ENCODE measurements around the gene ITGA5.
"Not testable (repeated sequence)": the region's sequence is repeated elsewhere in the genome, so short reads cannot be mapped to it uniquely, and the experiment has no call there.

ITGA5 gene

GRCh38 chr12:54368709-54369596 lies 50.1 kb downstream of the ITGA5 start:
- DNase-seq, result peak; percentile 94

DNA sequence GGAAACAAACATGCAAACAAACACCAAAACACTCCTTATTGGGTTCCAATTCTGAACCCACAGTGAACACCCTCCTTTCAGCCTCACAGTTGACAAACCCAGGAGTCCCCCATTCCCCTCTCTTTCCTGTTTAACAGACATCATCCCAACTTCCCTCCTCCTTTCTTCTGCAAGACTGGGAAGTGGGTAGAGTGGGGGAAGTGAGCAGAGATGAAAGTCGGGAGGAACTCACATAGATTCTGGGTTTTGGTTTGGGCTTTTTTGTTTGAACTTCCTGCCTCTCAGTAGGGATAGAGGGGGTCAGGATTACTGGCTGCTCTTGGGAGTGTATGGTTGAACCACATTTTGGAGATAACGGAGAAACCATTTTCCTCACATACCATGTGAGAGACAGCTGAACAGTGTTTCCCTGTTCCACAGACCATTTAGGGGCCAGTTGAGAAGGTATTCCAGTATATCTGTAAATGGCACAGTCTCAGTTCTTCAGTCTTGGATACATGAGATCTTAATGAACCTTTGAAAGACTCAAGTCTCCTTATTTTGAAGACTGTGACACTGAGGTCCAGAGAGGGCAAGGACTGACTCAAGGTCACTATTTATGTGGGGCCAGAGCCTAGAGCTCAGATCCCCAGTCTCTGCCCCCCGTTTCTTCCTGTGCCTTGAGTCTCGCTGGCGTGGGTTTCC lies 50.9 kb downstream of the ITGA5 start:
- DNase-seq, result no peak

DNA sequence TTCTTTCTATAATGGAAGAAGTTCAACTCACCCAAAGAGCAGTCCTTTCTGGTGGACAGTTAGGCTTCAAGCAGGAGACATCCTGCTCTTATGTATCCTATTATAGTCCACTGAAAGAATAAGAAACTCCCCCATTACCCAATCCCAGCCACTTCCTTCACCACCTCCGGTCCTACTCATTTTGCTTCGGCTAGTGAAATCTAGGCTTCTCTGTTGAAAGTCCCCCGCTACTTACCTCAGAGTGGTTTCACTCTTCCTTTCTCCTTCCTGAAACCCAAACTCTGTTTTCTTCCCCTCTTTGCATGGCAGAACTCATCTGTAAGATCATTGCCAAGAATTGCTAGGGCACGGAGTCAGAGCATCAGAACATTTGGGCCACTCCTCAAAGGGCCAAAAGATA lies 54.7 kb downstream of the ITGA5 start, which contains the start of gene GPR84:
TSS of gene GPR84 (minus strand) at position 74 of the 400 bp plus-strand sequence. CDS start 635 bp downstream, outside the sequence.
- DNase-seq, result no peak

- DNase-seq, result no peak
Measured at GRCh38 chr12:54363618-54364017, 55.4 kb downstream of the ITGA5 start.

DNA sequence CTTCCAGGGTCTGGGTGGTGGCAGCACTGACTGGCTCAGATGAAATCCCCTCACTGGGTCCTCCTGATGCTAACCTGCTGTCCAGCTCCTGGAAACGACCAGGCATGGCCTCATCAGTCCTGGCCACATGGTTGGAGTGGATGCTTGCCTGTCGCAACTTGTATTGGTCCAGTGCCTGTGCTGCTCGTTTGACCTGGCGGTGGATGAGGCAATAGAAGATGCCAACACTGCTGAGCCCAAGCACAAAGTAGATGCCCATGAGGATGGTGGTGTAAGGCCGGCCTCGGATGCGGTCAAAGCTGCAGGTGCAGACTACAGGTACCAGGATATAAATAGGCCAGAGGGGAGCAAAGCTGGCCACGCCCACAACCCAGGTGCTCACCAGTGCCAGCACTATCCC lies 56.0 kb downstream of the ITGA5 start:
- DNase-seq, result no peak

- DNase-seq, result peak; percentile 54
Measured at GRCh38 chr12:54360717-54361456, 58.2 kb downstream of the ITGA5 start.

DNA sequence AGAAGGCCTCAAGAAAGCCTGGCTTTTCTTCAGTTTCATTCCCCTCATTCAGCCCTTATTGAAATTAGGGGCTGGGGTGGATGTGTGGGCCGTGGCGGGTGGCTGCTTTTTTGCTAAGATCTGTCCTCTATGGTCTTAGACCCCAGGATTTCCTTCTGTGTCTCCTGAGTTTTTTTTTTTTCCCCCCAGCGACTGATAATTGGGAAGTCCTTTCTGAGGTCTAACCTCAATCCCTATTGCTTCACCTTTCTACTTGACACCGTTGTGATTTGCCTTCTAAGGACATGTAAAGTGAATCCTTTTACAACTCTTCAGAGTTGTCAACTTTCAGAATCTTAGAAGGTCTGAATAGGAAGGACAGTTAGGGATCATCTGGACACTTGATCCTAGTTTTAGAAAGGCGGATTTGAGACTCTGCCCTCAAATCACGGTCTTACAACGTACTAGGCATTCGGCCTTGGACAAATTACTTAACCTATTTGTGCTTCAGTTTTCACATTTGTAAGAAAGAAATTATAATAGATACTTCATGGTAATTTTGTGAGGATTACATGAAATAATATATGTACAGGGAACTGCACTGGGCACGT lies 59.2 kb downstream of the ITGA5 start:
- no peak for DNase-seq

- peak; percentile 90 for DNase-seq
Measured at GRCh38 chr12:54358945-54359761, 59.9 kb downstream of the ITGA5 start.

DNA sequence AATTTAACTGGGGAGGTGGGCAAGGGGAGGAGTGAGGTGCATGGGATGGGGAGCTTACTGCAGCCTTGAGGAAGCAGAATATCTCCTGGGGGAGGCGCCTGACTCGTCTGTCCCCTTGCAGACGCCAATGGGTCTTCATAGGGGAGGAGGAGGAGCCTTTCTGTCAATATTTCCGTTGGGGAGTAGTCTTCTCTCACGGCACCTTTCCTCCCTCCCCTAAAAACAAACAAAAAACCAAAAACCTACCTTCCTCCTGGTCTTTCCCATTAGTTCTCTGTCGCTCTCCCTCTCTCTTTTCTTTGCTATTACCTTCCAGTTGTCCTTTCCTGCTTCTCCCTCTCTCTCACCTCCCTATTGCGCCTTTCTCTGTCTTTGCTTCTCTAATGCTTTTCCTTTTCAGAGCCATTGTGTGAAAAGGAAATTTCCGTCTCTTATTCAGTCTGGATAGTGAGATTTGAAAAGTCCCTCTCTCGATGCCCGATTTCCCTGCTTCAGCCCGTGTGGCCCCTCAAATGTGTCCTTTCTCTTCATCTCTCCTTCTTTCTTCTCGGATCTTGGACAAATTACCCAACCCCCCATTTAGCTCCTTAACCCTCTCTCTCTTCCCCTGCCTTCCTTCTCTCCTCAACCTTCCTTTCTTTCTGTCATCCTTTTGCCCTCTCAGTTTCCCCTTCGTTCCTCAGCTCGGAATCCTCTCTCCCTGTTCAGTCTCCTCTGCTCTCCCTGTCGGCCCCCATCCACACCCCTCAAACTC lies 60.7 kb downstream of the ITGA5 start:
- peak; percentile 30 for DNase-seq

DNA sequence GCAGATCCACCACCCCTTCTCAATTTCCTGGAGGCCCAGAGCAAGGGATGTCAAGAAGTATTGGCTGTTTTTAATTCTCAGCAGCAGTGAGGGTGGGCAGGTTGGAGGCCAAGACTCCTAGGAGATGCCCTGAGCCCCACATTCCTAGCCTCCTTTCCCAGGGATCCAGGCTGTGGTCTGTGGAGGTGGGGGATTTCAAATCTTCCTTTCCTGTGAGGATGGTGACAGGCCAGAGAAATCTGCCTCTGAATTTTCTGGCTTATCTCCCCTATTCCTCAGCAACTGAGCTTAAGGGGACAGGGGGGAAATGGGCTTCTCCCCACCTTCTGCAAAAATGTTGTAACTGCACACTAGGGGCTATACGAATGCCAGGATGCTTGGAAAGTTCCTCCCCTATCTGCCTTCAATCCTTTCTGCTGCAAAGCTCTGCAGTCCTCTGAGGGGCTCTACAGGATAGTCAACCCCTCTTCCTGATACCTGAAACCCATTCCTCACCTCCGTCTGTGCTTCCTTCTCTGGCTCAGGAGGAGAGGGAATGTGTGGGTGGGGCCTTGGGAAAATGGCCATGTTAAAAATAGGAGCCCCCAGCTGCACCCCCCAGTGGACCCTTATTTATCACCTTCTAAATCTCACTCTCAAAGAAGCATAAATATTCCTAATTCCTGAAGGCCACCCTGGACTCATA lies 61.4 kb downstream of the ITGA5 start:
- DNase-seq, result no peak

GRCh38 chr12:54356951-54357356 lies 62.1 kb downstream of the ITGA5 start:
- DNase-seq, result no peak

DNA sequence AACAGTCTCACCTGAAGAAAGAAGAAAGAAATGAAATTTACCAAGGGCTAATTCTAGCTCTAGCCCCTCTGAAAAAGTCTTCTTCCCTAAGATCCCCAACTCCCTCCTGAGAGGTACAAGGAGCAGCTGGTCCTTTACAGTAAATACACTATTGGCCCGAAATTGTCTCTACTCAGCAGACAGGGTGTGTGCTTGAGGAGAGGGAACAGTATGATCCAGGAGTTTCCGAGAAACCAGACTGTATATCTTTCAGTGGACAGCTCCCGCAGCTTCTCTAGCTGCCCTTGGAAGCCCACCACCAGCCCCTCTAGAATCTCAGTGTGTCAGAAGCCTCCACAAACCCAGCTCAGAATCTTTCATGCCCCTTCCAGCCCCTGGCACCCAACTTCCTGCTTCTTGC lies 62.8 kb downstream of the ITGA5 start:
- no peak for DNase-seq

GRCh38 chr12:54355104-54355815 lies 63.8 kb downstream of the ITGA5 start:
- DNase-seq, result no peak

DNA sequence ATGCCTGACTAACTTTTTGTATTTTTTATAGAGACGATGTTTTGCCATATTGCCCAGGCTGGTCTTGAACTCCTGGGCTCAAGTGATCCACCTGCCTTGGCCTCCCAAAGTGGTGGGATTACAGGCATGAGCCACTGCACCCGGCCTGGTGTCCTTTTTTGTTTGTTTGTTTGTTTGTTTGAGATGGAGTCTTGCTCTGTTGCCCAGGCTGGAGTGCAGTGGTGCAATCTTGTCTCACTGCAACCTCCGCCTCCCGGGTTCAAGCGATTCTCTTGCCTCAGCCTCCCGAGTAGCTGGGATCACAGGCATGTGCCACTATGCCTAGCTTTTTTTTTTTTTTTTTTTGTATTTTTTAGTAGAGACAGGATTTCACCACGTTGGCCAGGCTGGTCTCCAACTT lies 64.8 kb downstream of the ITGA5 start:
- not testable (repeated sequence) for DNase-seq

DNA sequence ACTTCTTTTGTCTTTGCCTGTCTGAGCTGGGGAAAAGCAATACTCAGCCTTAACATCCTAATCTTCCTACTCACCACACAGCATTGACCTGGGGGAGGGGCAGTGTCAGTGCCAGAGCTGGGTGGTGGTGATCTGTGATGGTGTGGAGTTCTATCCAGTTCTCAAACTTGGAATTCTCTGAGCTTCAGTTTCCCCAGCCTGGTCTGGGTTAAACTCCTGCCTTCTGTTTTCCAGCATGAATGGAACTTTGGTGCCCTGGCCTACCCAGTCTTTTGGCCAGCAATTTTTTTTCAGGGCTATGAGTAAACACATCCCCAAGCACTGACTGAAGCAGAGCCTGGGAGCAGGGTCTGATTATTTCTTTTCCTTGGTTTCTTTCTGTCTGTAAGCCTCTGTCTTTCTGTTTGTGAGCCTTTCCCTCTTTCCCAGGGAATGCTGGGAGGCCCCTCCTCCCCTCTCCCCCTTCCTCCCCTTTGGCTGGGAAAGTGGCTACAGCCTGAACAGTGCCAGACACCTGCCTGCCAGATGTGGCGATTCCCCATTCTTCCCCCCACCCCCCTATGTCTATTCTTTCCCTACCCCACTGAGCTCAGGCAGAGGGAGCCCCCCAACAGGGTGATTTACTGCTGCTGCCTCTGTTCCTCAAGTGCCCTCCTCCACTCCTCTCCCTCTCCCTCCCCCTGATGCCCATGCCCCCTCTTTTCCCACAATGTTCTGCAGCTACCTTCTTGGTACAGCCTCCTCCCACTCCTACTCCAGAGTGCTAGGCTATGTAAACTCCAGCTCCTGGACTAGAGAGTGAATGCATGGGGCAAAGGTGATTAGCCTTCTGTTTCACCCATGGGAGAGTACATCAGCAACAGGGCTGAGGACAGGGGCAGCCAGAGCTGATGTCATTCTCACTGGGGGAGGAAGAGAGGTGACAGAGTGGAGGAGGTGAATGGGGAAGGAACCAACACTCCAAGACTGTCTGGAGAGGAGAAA lies 65.9 kb downstream of the ITGA5 start:
- DNase-seq, result no peak

- peak; percentile 11 for DNase-seq
Measured at GRCh38 chr12:54352022-54352531, 67.0 kb downstream of the ITGA5 start.

DNA sequence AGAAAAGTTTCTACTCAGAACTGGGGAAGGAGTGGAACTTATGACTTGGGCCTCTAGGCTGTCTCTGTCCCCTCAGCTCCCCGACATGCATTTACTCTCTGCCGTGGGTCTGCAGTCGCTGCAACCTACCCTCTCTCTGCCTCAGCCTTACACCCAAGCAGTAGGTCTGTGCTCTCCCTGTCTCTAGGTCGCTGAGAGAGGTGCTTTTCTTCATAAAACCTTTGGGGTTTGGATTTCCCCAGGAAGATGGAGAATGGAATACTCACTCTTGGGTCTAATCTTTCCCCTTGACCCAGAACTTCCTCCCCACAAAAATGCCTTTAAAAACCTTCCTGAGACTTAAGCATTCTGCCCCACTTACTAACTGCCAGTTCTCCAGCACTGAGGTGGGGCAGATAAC lies 67.7 kb downstream of the ITGA5 start:
- DNase-seq, result no peak

DNA sequence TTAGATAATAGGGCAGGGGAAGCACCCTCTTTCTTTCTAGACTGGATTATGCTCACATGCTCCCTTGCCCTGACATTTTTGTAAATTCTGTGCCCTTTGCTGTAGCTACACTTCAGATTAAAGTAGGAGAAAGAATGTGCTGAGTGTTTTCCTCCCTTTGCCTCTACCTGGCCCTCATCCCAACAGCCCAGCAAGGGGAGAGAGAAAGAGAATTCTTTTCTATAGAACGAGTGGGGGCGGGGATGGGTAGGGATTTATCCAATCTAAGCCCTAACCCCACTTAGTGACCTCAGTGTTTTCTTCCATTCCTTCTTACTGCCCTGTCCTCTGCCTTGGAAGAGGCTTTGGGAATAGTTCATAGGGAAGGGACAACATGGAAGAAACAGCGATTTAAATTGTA lies 68.3 kb downstream of the ITGA5 start:
- no peak for DNase-seq

DNA sequence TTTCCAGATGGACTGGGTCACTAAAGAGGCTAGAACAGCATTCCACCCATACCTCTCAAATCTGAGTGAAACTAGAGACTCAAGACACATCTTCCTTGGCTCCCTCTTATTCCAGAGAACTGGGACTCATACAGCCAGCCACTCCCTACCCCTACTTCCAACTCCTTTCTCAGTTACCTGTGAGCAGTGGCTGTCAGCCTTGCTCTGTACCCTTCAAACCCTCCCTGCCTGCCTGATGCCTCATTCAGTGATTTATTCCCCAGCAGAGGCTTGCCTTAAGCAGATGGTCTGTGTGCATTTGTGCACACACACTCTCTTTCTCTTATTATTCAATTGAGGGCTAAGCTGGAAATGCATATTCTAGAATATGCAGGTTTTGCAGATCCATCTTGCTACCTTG lies 69.4 kb downstream of the ITGA5 start:
- no peak for DNase-seq
